Activated CD8-positive, alpha-beta T cell treated with anti-CD3 and anti-CD28 coated beads, Interleukin-2, amount 10 ng/mL, durations not matched to agents 7 days and 5 days (primary cell): ENCODE measurements around the gene NMUR1. TPM values are rescaled to one million over a fixed set of nuclear protein-coding genes. Genes with fewer than 3 reads are reported as not detected.
A peak's percentile ranks its signal among the peaks of the same experiment; 100 is the strongest.

Experiments
- ATAC-seq: fragments of 150-1000 bp; cut with Tn5 transposase; one replicate; pipeline ENCODE4 v1.10.0; 2021; ENCODE audit warnings: moderate library complexity
- CTCF ChIA-PET: fragments of 350-600 bp; sonication (Branson Sonifier 250); formaldehyde crosslinking; loops from one replicate; lab custom pipeline; 2021; ENCODE audit warnings: antibody characterized with exemption; lab: Charles Lee
- POLR2A ChIA-PET: fragments of 350-600 bp; sonication (Branson Sonifier 250); formaldehyde crosslinking; loops from one replicate; lab custom pipeline; 2021; ENCODE audit warnings: antibody characterized with exemption; lab: Charles Lee
- DNase-seq: peaks from one replicate; pipeline ENCODE4 v3.0.0-alpha.2; 2020
- H3K27ac Mint-ChIP-seq: one replicate; pipeline ENCODE4 v1.8.0; 2021; ENCODE audit warnings: mild to moderate bottlenecking, mixed read lengths
- H3K27me3 Mint-ChIP-seq: one replicate; pipeline ENCODE4 v1.8.0; 2021; ENCODE audit warnings: low read depth, mixed read lengths
- H3K36me3 Mint-ChIP-seq: one replicate; pipeline ENCODE4 v1.8.0; 2021; ENCODE audit warnings: low read depth, mixed read lengths
- H3K4me1 Mint-ChIP-seq: one replicate; pipeline ENCODE4 v1.8.0; 2021; ENCODE audit warnings: low read depth, mixed read lengths
- H3K4me3 Mint-ChIP-seq: one replicate; pipeline ENCODE4 v1.8.0; 2021; ENCODE audit warnings: mild to moderate bottlenecking, mixed read lengths
- H3K9me3 Mint-ChIP-seq: one replicate; pipeline ENCODE4 v1.8.0; 2022; ENCODE audit warnings: mixed read lengths; ENCODE audit not compliant: insufficient read depth
- total RNA-seq, 2 experiments: library from RNA; stranded (reverse); gene quantifications; one replicate each; pipeline ENCODE4 v1.2.3, GENCODE V29; 2021

The NMUR1 gene
- total RNA-seq, 2 experiments from 2014 or later: 0.95 to 0.99 TPM

DNA sequence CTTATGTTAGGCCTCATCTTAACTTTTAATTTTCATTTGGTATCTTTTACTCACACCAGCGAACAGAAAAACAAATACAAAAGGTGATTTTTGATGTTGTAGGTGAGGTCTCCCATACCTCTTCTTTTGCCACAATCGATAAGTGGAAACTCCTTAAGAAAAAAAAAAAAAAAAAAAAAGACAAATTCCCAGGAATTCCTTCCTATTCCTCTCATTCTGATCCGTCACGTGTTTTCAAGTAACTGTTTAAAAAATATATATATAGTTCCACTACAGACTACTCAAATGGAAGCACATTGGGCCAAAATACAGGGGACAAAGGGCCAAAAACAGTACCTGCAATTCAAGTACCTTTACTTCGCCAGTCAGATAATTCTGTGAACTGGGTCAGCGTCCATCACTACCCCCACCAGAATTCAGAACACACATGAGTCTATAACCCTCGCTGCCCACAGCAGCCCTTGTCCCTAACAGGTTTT is 16.5 kb downstream of the NMUR1 start:
- Mint-ChIP-seq H3K27ac (peak overlapping the region; percentile 95), H3K9me3 (no peaks in the 10 kb centered on the region), H3K4me3 (peak overlapping the region; percentile 88), H3K36me3 (peaks cover 2% of the 10 kb centered on the region), H3K4me1 (peaks cover 23% of the 10 kb centered on the region), H3K27me3 (peaks cover 7% of the 10 kb centered on the region)
- no peak for DNase-seq
- ChIA-PET CTCF (interaction anchor here (0.7 to 5.8 kb wide), 6 partner anchors 17 to 88 kb away, joined by 3 to 33 read pairs (median 4); partner anchors contain the start of gene NMUR1), POLR2A (interaction anchor here (0.6 to 2.4 kb wide), 5 partner anchors 39 to 94 kb away, joined by 3 to 15 read pairs (median 3); partner anchors contain the start of gene NCL)
- ATAC-seq: no peak

DNA sequence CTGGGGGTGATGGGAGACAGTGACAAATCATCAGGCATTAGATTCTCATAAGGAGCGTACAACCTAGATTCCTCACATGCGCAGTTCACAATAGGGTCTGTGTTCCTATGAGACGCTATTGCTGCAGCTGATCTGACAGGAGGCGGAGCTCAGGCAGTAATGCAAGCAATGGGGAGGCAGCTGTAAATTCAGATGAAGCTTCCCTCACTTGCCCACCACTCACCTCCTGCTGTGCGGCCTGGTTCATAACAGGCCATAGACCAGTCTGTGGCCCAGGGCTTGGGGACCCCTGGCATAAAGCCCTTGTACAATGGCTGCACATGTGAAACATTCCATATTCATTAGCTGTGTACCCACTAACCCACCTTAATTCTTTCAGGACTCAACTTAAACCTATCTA is 18.0 kb downstream of the NMUR1 start:
- Mint-ChIP-seq H3K36me3 (peaks cover 2% of the 10 kb centered on the region), H3K4me3 (no peak overlapping the region), H3K9me3 (no peaks in the 10 kb centered on the region), H3K27me3 (peaks cover 2% of the 10 kb centered on the region), H3K27ac (no peak overlapping the region), H3K4me1 (peaks cover 18% of the 10 kb centered on the region)
- no peak for DNase-seq
- ATAC-seq: no peak
- ChIA-PET POLR2A (interaction anchor here (2.2 kb wide), 1 partner anchor 48 kb away, joined by 7 read pairs; the partner anchor contains the start of gene NCL), CTCF (interaction anchor here (1.2 to 5.8 kb wide), 3 partner anchors 23 to 46 kb away, joined by 3 to 33 read pairs (median 5); no protein-coding TSS in a partner anchor)

DNA sequence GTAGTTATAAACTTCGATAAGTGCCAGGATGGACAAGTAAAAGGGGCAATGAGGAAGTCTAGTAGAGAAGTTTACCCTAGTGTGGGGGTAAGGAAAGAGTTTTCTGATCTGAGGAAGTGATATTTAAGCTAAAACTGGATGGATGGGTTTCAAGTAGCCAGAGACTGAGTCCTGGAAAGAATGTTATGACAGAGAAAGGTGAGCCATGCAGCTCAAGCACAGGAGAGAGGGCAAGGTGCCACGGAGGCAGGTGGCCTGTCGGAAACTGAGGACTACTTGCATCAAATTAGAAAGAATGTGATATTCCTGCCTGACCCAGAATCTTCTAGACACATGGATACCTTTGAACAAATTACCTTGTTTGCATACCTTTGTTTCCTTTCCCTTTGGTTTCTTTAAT is 26.5 kb downstream of the NMUR1 start:
- Mint-ChIP-seq H3K9me3 (no peaks in the 10 kb centered on the region), H3K4me1 (no peaks in the 10 kb centered on the region), H3K27me3 (no peaks in the 10 kb centered on the region), H3K27ac (no peak overlapping the region), H3K36me3 (no peaks in the 10 kb centered on the region), H3K4me3 (no peak overlapping the region)
- ChIA-PET POLR2A (no interaction called here), CTCF (interaction anchor here (1.0 kb wide), 1 partner anchor 98 kb away, joined by 3 read pairs; no protein-coding TSS in a partner anchor)
- ATAC-seq: no peak
- no peak for DNase-seq

DNA sequence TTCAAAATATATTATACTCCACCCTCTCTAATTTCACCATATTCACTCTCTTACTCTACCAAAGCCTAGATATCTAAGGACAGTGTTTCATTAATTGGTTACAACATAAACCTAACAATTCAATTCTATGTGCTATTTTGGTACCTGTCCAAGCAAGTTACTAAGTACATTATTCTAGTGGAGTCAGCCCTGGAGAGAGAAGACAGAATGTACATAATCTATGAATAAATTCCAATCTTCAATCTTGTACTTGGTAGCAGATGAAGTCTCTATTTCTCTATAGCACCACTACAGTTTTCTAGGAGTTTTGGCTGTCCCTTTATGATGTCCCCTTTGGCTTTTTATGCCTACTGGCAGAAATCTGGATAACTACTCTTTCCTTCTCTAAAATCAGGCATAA is 27.6 kb downstream of the NMUR1 start:
- Mint-ChIP-seq H3K27ac (no peak overlapping the region), H3K4me1 (no peaks in the 10 kb centered on the region), H3K27me3 (no peaks in the 10 kb centered on the region), H3K9me3 (no peaks in the 10 kb centered on the region), H3K4me3 (no peak overlapping the region), H3K36me3 (no peaks in the 10 kb centered on the region)
- ChIA-PET POLR2A (no interaction called here), CTCF (interaction anchor here (1.3 to 1.7 kb wide), 3 partner anchors 15 to 61 kb away, joined by 3 to 4 read pairs (median 4); no protein-coding TSS in a partner anchor)
- ATAC-seq (no peak), DNase-seq (no peak)

DNA sequence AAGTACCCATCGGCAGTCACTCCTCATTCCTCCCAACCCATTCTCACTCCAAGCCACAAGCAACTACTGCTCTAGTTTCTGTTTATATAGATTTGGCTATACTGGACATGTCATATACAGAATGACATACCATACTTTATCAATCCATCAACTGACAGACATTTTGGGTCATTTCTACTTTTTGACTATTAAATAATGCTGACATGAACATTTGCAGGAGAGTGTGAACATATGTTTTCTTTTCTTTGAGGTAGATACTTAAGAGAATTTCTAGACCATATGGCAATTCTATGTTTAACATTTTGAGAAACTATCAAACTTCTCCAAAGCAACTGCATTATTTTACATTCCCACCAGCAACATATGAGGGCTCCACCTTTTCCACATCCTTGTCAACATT is 32.6 kb downstream of the NMUR1 start:
- POLR2A ChIA-PET: no interaction called here
- Mint-ChIP-seq H3K27ac (no peak overlapping the region), H3K9me3 (no peaks in the 10 kb centered on the region), H3K36me3 (no peaks in the 10 kb centered on the region), H3K4me3 (no peak overlapping the region), H3K27me3 (peaks cover 5% of the 10 kb centered on the region), H3K4me1 (no peaks in the 10 kb centered on the region)
- ATAC-seq (no peak), DNase-seq (no peak)
- CTCF ChIA-PET: no interaction called here

DNA sequence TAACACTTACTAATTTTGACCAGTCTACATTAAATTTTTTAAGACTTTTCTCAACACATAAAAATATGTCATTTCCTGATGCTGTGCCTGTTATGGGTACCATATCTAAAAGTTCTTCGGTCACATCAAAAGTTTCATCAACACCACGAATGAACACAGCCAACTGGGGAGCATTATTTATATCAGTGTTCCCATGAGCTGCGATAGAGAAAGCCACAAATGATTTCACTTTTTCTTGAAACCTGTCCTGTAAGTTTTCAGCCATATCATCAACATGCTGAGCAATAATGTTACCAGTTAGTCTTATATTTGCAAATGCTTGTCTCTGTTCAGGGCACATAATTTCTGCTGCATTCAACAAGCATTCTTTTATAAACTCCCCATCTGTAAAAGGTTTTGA is 35.6 kb downstream of the NMUR1 start:
- Mint-ChIP-seq H3K36me3 (no peaks in the 10 kb centered on the region), H3K27me3 (peaks cover 5% of the 10 kb centered on the region), H3K4me1 (no peaks in the 10 kb centered on the region), H3K4me3 (no peak overlapping the region), H3K27ac (no peak overlapping the region), H3K9me3 (no peaks in the 10 kb centered on the region)
- DNase-seq (no peak), ATAC-seq (no peak)
- ChIA-PET POLR2A (no interaction called here), CTCF (interaction anchor here (1.0 kb wide), 1 partner anchor 13 kb away, joined by 6 read pairs; no protein-coding TSS in a partner anchor)

DNA sequence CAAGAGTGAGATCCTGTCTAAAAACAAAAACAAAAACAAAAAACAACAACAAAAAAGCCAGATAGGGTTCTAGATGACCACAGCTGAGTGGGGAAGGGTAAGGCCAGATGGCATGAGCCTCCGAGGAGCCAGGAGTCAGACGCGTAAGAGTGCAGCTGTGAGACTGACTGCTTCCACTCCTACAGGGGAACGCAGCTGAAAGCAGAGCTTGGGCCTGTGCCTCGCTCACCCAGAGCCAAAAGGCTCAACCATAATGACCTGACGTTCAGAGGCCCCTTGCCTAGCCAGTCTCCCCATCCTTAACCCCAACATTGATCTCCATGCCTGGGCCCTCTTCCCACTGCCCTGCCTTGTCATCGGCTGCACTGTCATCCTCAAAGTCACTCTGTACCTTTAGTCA is 39.4 kb downstream of the NMUR1 start:
- Mint-ChIP-seq H3K4me1 (peaks cover 3% of the 10 kb centered on the region), H3K9me3 (no peaks in the 10 kb centered on the region), H3K4me3 (no peak overlapping the region), H3K27me3 (peaks cover 10% of the 10 kb centered on the region), H3K36me3 (no peaks in the 10 kb centered on the region), H3K27ac (no peak overlapping the region)
- ATAC-seq (no peak), DNase-seq (no peak)
- ChIA-PET POLR2A (no interaction called here), CTCF (interaction anchor here (1.1 to 1.3 kb wide), 2 partner anchors 8 to 107 kb away, joined by 3 read pairs; no protein-coding TSS in a partner anchor)

DNA sequence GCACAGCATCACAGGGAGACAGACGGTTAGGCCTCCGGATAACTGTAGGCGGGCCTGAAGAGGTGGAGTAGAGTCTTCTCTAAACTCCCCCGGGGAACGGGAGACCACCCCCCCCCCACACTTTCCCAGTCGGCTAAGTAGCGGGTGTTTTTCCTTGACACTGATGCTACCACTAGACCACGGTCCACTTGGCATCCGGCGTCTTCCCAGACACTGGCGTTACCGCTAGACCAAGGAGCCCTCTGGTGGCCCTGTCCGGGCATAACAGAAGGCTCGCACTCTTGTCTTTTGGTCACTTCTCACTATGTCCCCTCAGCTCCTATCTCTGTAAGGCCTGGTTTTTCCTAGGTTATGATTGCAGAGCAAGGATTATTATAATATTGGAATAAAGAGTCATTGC is 40.3 kb downstream of the NMUR1 start:
- H3K36me3 Mint-ChIP-seq: no peaks in the 10 kb centered on the region
- H3K27ac Mint-ChIP-seq: no peak overlapping the region
- ChIA-PET POLR2A (no interaction called here), CTCF (interaction anchor here (0.5 to 1.3 kb wide), 3 partner anchors 9 to 107 kb away, joined by 3 read pairs; no protein-coding TSS in a partner anchor)
- no peaks in the 10 kb centered on the region for H3K9me3 Mint-ChIP-seq
- peaks cover 3% of the 10 kb centered on the region for H3K4me1 Mint-ChIP-seq
- DNase-seq (peak; percentile 44), ATAC-seq (no peak)
- peaks cover 9% of the 10 kb centered on the region for H3K27me3 Mint-ChIP-seq
- no peak overlapping the region for H3K4me3 Mint-ChIP-seq

DNA sequence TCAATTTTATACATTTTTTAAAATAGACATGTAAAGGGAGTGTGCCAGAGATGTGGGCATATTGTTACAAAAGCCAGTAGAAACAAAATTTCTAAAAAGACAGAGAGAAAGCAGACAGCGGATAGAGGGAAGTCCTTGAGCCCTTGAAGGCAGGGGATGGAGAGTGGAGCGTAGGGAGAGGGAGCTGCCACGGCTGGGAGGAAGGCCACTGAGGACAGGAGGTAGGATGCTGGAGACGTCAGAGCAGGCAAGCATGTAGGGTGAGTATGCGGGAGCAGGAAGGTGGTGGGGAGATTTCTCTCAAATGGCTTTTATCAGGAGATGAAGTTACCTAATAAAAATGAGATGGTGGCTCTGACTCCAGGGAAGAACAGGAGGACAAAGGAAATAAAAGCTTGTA is 41.9 kb downstream of the NMUR1 start:
- H3K27me3 Mint-ChIP-seq: peaks cover 5% of the 10 kb centered on the region
- POLR2A ChIA-PET: no interaction called here
- DNase-seq (no peak), ATAC-seq (no peak)
- no peaks in the 10 kb centered on the region for H3K36me3 Mint-ChIP-seq
- H3K4me1 Mint-ChIP-seq: peaks cover 8% of the 10 kb centered on the region
- CTCF ChIA-PET: interaction anchor here (0.7 kb wide), 1 partner anchor 23 kb away, joined by 3 read pairs; no protein-coding TSS in a partner anchor
- no peak overlapping the region for H3K27ac Mint-ChIP-seq
- no peak overlapping the region for H3K4me3 Mint-ChIP-seq
- no peaks in the 10 kb centered on the region for H3K9me3 Mint-ChIP-seq

DNA sequence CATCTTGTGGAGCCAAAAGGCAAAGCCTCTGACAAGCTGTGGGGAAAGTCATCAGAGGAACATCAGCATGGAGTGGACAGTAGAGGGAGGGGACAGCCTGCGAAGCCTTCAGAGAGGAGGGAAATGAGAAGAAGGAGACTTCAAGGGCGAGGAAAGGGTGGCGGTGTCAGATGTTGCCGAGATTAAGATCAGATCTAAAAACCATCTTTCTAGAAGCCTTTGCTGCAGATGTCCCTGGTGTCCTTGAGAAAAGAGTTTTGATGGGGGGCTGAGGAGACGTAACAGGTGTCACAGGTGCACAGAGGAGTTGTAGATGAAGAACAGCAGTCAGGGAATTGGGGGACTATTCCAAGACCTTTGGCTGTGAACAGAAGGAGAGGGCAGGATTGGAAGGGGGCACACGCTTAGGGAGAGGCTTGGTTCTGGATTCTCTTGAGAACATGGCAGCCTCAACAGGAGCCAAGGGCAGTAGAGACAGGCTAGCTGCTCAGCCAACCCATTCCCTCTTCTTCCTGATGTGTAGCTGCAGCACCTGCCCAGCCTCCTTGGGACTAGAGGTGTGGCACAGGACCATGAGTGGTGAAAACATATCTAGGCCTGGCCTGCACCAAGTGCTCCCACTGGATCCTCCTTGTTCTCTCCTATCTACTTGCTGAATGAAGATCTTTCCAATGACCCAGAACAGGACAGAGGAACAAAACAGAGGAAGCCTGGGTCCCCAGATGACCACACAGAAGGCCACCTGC is 43.2 kb downstream of the NMUR1 start:
- Mint-ChIP-seq H3K4me1 (peaks cover 16% of the 10 kb centered on the region), H3K27ac (no peak overlapping the region), H3K4me3 (no peak overlapping the region), H3K27me3 (peaks cover 5% of the 10 kb centered on the region), H3K9me3 (no peaks in the 10 kb centered on the region), H3K36me3 (no peaks in the 10 kb centered on the region)
- ATAC-seq: no peak
- ChIA-PET CTCF (no interaction called here), POLR2A (interaction anchor here (0.5 kb wide), 1 partner anchor 115 kb away, joined by 3 read pairs; no protein-coding TSS in a partner anchor)
- no peak for DNase-seq

DNA sequence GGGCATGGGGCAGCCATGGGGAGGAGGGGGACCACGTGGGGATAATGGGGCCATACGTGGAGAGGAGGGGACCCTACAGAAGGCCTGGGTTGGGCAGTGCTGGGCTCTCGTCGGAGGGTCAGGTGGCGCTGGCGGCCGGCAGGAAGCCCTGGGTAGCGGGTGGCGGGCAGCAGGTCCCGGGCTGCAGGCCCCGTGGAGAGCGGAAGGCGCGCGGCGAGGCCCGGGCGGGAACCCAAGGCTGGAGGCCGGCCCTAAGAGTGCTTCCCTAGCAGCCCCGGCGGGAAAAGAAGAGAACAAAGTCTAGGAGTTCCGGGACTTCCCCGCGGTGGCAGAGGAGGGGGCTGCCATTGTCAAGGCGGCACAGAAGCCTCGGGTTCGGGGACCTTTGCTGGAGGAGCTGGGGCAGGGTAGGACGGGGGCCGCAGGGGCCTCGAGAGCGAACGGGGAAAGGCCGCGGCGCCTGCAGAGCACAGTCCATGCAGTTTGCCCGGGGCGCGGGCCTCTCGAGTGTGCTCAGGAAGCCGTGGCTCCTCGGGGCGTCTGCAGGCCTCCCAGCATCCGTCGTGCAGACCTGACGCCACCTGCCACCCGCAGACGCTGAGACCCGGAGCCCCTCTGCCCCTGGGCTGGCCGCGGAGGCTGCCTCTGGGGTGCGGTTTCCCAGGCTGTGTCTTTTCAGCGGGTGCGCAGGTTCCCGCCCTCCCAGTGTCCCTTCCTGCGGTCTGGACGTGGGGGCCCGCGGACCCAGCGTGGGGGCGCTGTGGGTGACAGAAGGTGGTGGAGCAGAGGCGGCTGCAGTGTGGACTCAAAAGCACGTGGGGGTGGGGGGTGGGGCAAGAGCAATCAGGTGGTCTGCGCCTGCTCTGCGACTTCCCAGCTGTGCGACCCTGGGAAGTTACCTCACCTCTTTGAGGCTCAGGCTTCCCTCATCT is 46.6 kb downstream of the NMUR1 start:
- H3K4me3 Mint-ChIP-seq: peak overlapping the region; percentile 75
- DNase-seq: peak; percentile 39
- peak; percentile 59 for ATAC-seq
- ChIA-PET CTCF (interaction anchor here (0.6 to 6.1 kb wide), 25 partner anchors 10 to 359 kb away, joined by 3 to 107 read pairs (median 4); partner anchors contain the start of genes HTR2B and NCL), POLR2A (interaction anchor here (0.6 to 4.9 kb wide), 4 partner anchors 17 to 223 kb away, joined by 3 to 54 read pairs (median 7); partner anchors contain the start of gene NCL)
- peaks cover 20% of the 10 kb centered on the region for H3K4me1 Mint-ChIP-seq
- H3K9me3 Mint-ChIP-seq: no peaks in the 10 kb centered on the region
- peaks cover 5% of the 10 kb centered on the region for H3K27me3 Mint-ChIP-seq
- peak overlapping the region; percentile 88 for H3K27ac Mint-ChIP-seq
- H3K36me3 Mint-ChIP-seq: no peaks in the 10 kb centered on the region
